A673 (cell line): Measurements from ENCODE around the gene PAEP.

Source experiments
- EZH2 ChIP-seq: fragments of 200-600 bp; sonication (generic); IDR thresholded peaks from 2 replicates; pipeline ENCODE4 v1.6.1; 2017; ENCODE audit warnings: borderline replicate concordance, low read depth, mild to moderate bottlenecking, mixed read lengths, antibody characterized with exemption, low read length; ENCODE audit not compliant: poor library complexity, severe bottlenecking
- TF ChIP-seq, protein P1 (sequence below): fragments of 300-800, 200-600 bp; sonication (generic); conservative IDR thresholded peaks from 2 replicates; pipeline ENCODE4 v1.5.1; 2017; ENCODE audit warnings: low read depth, mild to moderate bottlenecking, antibody characterized with exemption, low read length, moderate library complexity, mixed read lengths

DNA sequence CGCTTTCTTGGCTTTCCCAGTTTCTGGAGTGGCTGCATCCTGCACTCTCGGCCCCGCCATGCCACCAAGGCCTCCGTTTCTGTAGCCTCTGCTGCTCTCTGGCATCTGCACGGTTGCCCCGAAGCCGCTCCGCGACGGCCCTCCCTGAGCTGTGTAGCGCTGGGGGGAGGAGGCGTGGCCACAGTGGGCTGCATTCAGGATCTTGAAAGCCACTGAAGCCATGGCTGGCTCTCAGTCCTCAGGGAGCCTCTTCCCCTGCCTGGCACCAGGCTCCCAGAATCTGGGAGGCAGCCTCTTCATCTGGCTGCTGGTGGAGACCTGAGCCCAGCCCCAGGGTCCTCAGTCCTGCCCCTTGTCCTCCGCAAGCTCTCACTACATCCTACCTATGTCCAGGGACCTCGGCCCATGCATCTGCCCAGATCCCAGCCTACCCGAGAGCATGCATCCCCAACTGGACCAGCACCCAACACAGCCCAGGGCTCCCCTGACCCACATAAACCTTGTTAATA lies 25.1 kb downstream of the PAEP start:
- TF ChIP-seq, protein P1, sequence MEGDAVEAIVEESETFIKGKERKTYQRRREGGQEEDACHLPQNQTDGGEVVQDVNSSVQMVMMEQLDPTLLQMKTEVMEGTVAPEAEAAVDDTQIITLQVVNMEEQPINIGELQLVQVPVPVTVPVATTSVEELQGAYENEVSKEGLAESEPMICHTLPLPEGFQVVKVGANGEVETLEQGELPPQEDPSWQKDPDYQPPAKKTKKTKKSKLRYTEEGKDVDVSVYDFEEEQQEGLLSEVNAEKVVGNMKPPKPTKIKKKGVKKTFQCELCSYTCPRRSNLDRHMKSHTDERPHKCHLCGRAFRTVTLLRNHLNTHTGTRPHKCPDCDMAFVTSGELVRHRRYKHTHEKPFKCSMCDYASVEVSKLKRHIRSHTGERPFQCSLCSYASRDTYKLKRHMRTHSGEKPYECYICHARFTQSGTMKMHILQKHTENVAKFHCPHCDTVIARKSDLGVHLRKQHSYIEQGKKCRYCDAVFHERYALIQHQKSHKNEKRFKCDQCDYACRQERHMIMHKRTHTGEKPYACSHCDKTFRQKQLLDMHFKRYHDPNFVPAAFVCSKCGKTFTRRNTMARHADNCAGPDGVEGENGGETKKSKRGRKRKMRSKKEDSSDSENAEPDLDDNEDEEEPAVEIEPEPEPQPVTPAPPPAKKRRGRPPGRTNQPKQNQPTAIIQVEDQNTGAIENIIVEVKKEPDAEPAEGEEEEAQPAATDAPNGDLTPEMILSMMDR: no peak
- no peak for TF ChIP-seq EZH2
